ENCODE results near the gene POU2F1. TPM values are rescaled to one million over a fixed set of nuclear protein-coding genes. Genes with fewer than 3 reads are reported as not detected.

Gene POU2F1
- total and polyA plus RNA-seq, 2 experiments from 2014 or later = 9.2 to 21.9 TPM

DNA sequence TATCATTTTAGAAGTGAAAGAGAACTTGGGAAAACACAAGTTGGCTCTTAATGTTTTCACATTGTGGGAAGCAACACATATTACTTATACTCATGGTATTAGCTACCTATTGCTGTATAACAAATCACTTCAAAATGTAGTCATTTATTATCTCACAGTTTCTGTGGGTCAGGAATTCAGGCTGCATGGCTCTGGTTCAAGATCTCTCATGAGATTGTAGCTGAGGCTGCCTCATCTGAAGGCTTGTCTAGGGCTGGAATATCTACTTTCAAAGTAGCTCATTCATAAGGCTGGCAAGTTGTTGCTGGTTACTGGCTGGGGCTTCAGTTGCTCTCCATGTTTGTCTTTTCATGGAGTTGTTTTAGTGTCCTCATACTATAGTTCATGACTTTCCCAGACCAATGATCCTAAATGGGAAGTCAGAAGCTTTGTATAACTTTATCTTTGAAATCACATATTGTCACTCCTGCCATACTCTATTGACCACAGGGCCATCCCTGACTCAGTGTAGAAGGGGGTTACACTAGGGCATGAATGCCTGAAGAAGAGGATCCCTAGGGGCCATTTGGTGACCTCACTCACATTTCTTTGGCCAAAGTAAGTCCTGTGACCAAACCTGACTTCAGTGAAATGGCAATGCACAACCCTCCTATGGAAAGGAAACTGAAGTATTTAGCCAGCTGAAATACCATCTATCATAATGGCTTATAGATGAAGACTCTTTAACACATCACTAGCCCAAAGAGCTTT lies 37.9 kb upstream of the POU2F1 start:
- no peak for DNase-seq (ENCODE audit: low read depth in 1 of 2, low spot score in 1 of 2)
- H3K4me1 ChIP-seq (ENCODE audit: low read depth) = no peaks in the 10 kb centered on the region
- H3K36me3 ChIP-seq = no peaks in the 10 kb centered on the region
- TF ChIP-seq, protein P1, sequence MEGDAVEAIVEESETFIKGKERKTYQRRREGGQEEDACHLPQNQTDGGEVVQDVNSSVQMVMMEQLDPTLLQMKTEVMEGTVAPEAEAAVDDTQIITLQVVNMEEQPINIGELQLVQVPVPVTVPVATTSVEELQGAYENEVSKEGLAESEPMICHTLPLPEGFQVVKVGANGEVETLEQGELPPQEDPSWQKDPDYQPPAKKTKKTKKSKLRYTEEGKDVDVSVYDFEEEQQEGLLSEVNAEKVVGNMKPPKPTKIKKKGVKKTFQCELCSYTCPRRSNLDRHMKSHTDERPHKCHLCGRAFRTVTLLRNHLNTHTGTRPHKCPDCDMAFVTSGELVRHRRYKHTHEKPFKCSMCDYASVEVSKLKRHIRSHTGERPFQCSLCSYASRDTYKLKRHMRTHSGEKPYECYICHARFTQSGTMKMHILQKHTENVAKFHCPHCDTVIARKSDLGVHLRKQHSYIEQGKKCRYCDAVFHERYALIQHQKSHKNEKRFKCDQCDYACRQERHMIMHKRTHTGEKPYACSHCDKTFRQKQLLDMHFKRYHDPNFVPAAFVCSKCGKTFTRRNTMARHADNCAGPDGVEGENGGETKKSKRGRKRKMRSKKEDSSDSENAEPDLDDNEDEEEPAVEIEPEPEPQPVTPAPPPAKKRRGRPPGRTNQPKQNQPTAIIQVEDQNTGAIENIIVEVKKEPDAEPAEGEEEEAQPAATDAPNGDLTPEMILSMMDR (IDR thresholded peaks at IDR 0.05; ENCODE audit: low read depth, low read length) = no peak
- H3K27me3 ChIP-seq = no peaks in the 10 kb centered on the region
- H3K4me3 ChIP-seq = no peak overlapping the region
- no peak overlapping the region for H3K27ac ChIP-seq
- H3K9me3 ChIP-seq (ENCODE audit: low read depth) = no peaks in the 10 kb centered on the region

DNA sequence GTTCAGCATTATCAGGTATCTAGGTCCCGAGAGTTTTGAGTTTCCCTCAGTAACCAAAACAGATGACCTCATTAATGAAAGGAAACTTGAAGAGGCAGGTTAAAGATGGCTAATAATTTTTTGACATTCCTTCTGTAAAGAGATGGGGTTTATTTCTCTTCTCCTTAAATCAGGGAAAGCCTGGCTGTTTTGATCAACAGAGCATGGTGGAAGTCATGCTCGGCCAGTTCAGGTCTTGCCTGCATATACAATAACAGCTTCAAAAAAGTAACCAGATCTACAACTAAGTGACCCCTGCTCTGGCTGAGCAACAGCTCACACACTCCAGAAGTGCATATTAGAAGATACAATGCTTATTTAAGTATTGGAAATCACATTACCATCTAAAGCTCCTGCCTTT lies 36.6 kb upstream of the POU2F1 start:
- H3K36me3 ChIP-seq = no peaks in the 10 kb centered on the region
- no peak for DNase-seq (ENCODE audit: low read depth in 1 of 2, low spot score in 1 of 2)
- H3K4me1 ChIP-seq (ENCODE audit: low read depth) = no peaks in the 10 kb centered on the region
- H3K27ac ChIP-seq = no peak overlapping the region
- no peaks in the 10 kb centered on the region for H3K9me3 ChIP-seq (ENCODE audit: low read depth)
- TF ChIP-seq, protein P1 (IDR thresholded peaks at IDR 0.05; ENCODE audit: low read depth, low read length) = no peak
- no peak overlapping the region for H3K4me3 ChIP-seq
- H3K27me3 ChIP-seq = no peaks in the 10 kb centered on the region

DNA sequence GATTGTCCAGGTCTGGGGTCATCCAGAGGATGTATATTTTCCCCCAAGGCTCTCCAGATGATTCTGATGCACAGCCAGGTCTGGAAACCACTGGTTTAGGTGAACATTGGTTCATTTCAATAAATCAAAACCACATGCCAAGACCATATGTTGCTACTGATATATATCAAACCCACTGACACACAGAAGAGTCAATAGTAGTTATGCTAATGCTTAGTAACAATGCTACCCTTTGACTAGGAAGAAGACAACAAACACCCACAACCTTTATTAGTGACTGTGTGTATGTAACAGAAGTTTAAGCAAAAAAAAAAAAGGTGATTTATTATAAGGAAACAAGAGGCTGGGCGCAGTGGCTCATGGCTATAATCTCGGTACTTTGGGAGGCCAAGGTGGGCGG lies 35.6 kb upstream of the POU2F1 start:
- TF ChIP-seq, protein P1 (IDR thresholded peaks at IDR 0.05; ENCODE audit: low read depth, low read length) = no peak
- no peaks in the 10 kb centered on the region for H3K9me3 ChIP-seq (ENCODE audit: low read depth)
- no peaks in the 10 kb centered on the region for H3K4me1 ChIP-seq (ENCODE audit: low read depth)
- no peaks in the 10 kb centered on the region for H3K36me3 ChIP-seq
- H3K27ac ChIP-seq = no peak overlapping the region
- no peaks in the 10 kb centered on the region for H3K27me3 ChIP-seq
- no peak for DNase-seq (ENCODE audit: low read depth in 1 of 2, low spot score in 1 of 2)
- no peak overlapping the region for H3K4me3 ChIP-seq

DNA sequence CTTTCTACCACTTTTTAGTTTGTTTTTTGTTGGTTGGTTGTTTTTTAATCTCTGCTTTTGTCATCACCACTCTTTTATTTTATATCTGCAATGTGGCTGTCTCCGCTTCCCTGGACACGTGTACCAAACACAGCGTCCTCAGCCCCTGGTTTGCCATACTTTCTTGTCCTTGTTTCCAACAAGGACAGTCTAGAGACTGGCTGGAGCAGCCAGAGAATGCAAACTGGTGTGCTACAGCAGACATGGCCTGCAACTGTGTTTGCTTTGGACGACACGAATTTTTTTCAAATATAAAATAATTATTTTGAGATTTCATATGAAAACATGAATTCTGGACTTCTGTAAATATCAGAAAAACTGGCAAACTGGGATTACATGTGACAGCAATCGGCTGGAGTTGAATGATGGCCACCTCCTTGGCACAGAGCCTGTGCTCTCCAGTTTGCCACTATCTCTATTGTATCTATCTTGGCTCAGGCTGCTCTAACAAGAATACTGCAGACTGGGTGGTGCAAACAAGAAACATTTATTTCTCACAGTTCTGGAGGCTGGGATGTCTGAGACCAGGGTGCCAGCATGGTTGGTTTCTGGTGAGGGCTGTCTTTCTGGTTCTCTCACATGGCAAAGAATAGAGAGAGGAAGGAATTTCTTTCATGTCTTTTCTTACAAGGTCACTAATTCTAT lies 34.6 kb upstream of the POU2F1 start:
- Histone ChIP-seq H3K36me3 (no peaks in the 10 kb centered on the region), H3K4me1 (ENCODE audit: low read depth) (no peaks in the 10 kb centered on the region), H3K4me3 (no peak overlapping the region), H3K9me3 (ENCODE audit: low read depth) (no peaks in the 10 kb centered on the region), H3K27me3 (no peaks in the 10 kb centered on the region), H3K27ac (no peak overlapping the region)
- TF ChIP-seq, protein P1 (IDR thresholded peaks at IDR 0.05; ENCODE audit: low read depth, low read length) = no peak
- DNase-seq (ENCODE audit: low read depth in 1 of 2, low spot score in 1 of 2) = no peak

GRCh38 chr1:167186771-167187170 lies 33.9 kb upstream of the POU2F1 start:
- Histone ChIP-seq H3K36me3 (no peaks in the 10 kb centered on the region), H3K4me1 (ENCODE audit: low read depth) (no peaks in the 10 kb centered on the region), H3K9me3 (ENCODE audit: low read depth) (no peaks in the 10 kb centered on the region), H3K27ac (no peak overlapping the region), H3K4me3 (no peak overlapping the region), H3K27me3 (no peaks in the 10 kb centered on the region)
- TF ChIP-seq, protein P1 (IDR thresholded peaks at IDR 0.05; ENCODE audit: low read depth, low read length) = no peak
- no peak for DNase-seq (ENCODE audit: low read depth in 1 of 2, low spot score in 1 of 2)

Data from cardiac muscle cell (in vitro differentiated cells and primary cell).